ENCODE measurements around the gene VWCE.

VWCE gene

GRCh38 chr11:61309739-61310138 lies 14.6 kb upstream of the VWCE start:
- H3K36me3 ChIP-seq: peaks cover 34% of the 10 kb centered on the region
- H3K9me3 ChIP-seq: no peaks in the 10 kb centered on the region
- no peaks in the 10 kb centered on the region for H3K4me1 ChIP-seq
- no peak for DNase-seq
- TF ChIP-seq CTCF (IDR thresholded peaks at IDR 0.05; ENCODE audit: low read depth, low read length): no peak
- no peak overlapping the region for H3K4me3 ChIP-seq (ENCODE audit: low read depth, low read length)
- H3K27me3 ChIP-seq: no peaks in the 10 kb centered on the region

- no peak for DNase-seq
- no peak overlapping the region for H3K4me3 ChIP-seq (ENCODE audit: low read depth, low read length)
- no peaks in the 10 kb centered on the region for H3K27me3 ChIP-seq
- no peaks in the 10 kb centered on the region for H3K9me3 ChIP-seq
- TF ChIP-seq CTCF (IDR thresholded peaks at IDR 0.05; ENCODE audit: low read depth, low read length): no peak
- H3K36me3 ChIP-seq: peaks cover 34% of the 10 kb centered on the region
- H3K4me1 ChIP-seq: no peaks in the 10 kb centered on the region
These were observed 14.0 kb upstream of the VWCE start for GRCh38 chr11:61309141-61309540.

GRCh38 chr11:61307354-61307753 lies 12.2 kb upstream of the VWCE start:
- Histone ChIP-seq H3K4me3 (ENCODE audit: low read depth, low read length) (no peak overlapping the region), H3K27me3 (no peaks in the 10 kb centered on the region), H3K4me1 (no peaks in the 10 kb centered on the region), H3K36me3 (peaks cover 35% of the 10 kb centered on the region), H3K9me3 (no peaks in the 10 kb centered on the region)
- TF ChIP-seq CTCF (IDR thresholded peaks at IDR 0.05; ENCODE audit: low read depth, low read length): no peak
- no peak for DNase-seq

GRCh38 chr11:61306221-61306620 lies 11.1 kb upstream of the VWCE start:
- no peak for DNase-seq
- TF ChIP-seq CTCF (IDR thresholded peaks at IDR 0.05; ENCODE audit: low read depth, low read length): no peak
- no peak overlapping the region for H3K4me3 ChIP-seq (ENCODE audit: low read depth, low read length)
- no peaks in the 10 kb centered on the region for H3K27me3 ChIP-seq
- H3K9me3 ChIP-seq: no peaks in the 10 kb centered on the region
- H3K4me1 ChIP-seq: no peaks in the 10 kb centered on the region
- H3K36me3 ChIP-seq: peaks cover 32% of the 10 kb centered on the region

GRCh38 chr11:61305417-61305816 lies 10.3 kb upstream of the VWCE start:
- no peaks in the 10 kb centered on the region for H3K4me1 ChIP-seq
- no peak overlapping the region for H3K4me3 ChIP-seq (ENCODE audit: low read depth, low read length)
- no peaks in the 10 kb centered on the region for H3K9me3 ChIP-seq
- no peak for TF ChIP-seq CTCF (IDR thresholded peaks at IDR 0.05; ENCODE audit: low read depth, low read length)
- no peak for DNase-seq
- H3K27me3 ChIP-seq: no peaks in the 10 kb centered on the region
- H3K36me3 ChIP-seq: peaks cover 30% of the 10 kb centered on the region

- no peak overlapping the region for H3K4me3 ChIP-seq (ENCODE audit: low read depth, low read length)
- H3K27me3 ChIP-seq: no peaks in the 10 kb centered on the region
- peaks cover 28% of the 10 kb centered on the region for H3K36me3 ChIP-seq
- no peaks in the 10 kb centered on the region for H3K4me1 ChIP-seq
- no peak for TF ChIP-seq CTCF (IDR thresholded peaks at IDR 0.05; ENCODE audit: low read depth, low read length)
- no peak for DNase-seq
- H3K9me3 ChIP-seq: no peaks in the 10 kb centered on the region
These were observed 8.6 kb upstream of the VWCE start for GRCh38 chr11:61303725-61304124.

Data from BE2C (cell line).